KOPT-K1 (cell line): ENCODE data around the gene TMEM81.

Experiments
- H3K27ac ChIP-seq: fragments of 200-600 bp; sonication (generic); 2 replicates; pipeline ENCODE4 v1.5.1; 2016; ENCODE audit warnings: antibody characterized with exemption, mild to moderate bottlenecking, low read depth, low read length; ENCODE audit not compliant: poor library complexity, severe bottlenecking
- H3K36me3 ChIP-seq: fragments of 200-600 bp; sonication (generic); 2 replicates; pipeline ENCODE4 v1.5.1; 2017; ENCODE audit warnings: antibody characterized with exemption, mild to moderate bottlenecking, low read length, moderate library complexity; ENCODE audit not compliant: insufficient read depth
- H3K9me3 ChIP-seq: fragments of 200-600 bp; sonication (generic); 2 replicates; pipeline ENCODE4 v1.5.1; 2017; ENCODE audit warnings: antibody characterized with exemption, low read length, mild to moderate bottlenecking; ENCODE audit not compliant: insufficient read depth, poor library complexity, severe bottlenecking

The TMEM81 gene

GRCh38 chr1:205057808-205058575 is 26.3 kb downstream of the TMEM81 start:
- Histone ChIP-seq H3K9me3 (no peaks in the 10 kb centered on the region), H3K27ac (no peak overlapping the region), H3K36me3 (no peaks in the 10 kb centered on the region)

- H3K9me3 ChIP-seq: no peaks in the 10 kb centered on the region
- no peak overlapping the region for H3K27ac ChIP-seq
- H3K36me3 ChIP-seq: no peaks in the 10 kb centered on the region
These were observed 27.2 kb downstream of the TMEM81 start for GRCh38 chr1:205056956-205057568.

- no peaks in the 10 kb centered on the region for H3K36me3 ChIP-seq
- no peak overlapping the region for H3K27ac ChIP-seq
- H3K9me3 ChIP-seq: no peaks in the 10 kb centered on the region
These were observed 28.1 kb downstream of the TMEM81 start for GRCh38 chr1:205056188-205056611.

- no peak overlapping the region for H3K27ac ChIP-seq
- no peaks in the 10 kb centered on the region for H3K36me3 ChIP-seq
- H3K9me3 ChIP-seq: no peaks in the 10 kb centered on the region
These were observed 30.2 kb downstream of the TMEM81 start for GRCh38 chr1:205054013-205054412.

- H3K9me3 ChIP-seq: no peaks in the 10 kb centered on the region
- H3K36me3 ChIP-seq: no peaks in the 10 kb centered on the region
- no peak overlapping the region for H3K27ac ChIP-seq
These were observed 31.0 kb downstream of the TMEM81 start for GRCh38 chr1:205053296-205053695.

GRCh38 chr1:205052690-205053089 is 31.6 kb downstream of the TMEM81 start:
- Histone ChIP-seq H3K27ac (no peak overlapping the region), H3K36me3 (no peaks in the 10 kb centered on the region), H3K9me3 (no peaks in the 10 kb centered on the region)

GRCh38 chr1:205049479-205049878 is 34.8 kb downstream of the TMEM81 start:
- no peaks in the 10 kb centered on the region for H3K36me3 ChIP-seq
- no peak overlapping the region for H3K27ac ChIP-seq
- H3K9me3 ChIP-seq: no peaks in the 10 kb centered on the region

- H3K9me3 ChIP-seq: no peaks in the 10 kb centered on the region
- no peak overlapping the region for H3K27ac ChIP-seq
- H3K36me3 ChIP-seq: no peaks in the 10 kb centered on the region
These were observed 35.9 kb downstream of the TMEM81 start for GRCh38 chr1:205048382-205048781.

- Histone ChIP-seq H3K27ac (no peak overlapping the region), H3K9me3 (no peaks in the 10 kb centered on the region), H3K36me3 (no peaks in the 10 kb centered on the region)
These were observed 36.5 kb downstream of the TMEM81 start for GRCh38 chr1:205047764-205048231.

GRCh38 chr1:205046870-205047269 is 37.4 kb downstream of the TMEM81 start:
- no peak overlapping the region for H3K27ac ChIP-seq
- H3K9me3 ChIP-seq: no peaks in the 10 kb centered on the region
- no peaks in the 10 kb centered on the region for H3K36me3 ChIP-seq

GRCh38 chr1:205045146-205045545 is 39.1 kb downstream of the TMEM81 start:
- no peaks in the 10 kb centered on the region for H3K36me3 ChIP-seq
- no peaks in the 10 kb centered on the region for H3K9me3 ChIP-seq
- no peak overlapping the region for H3K27ac ChIP-seq

- Histone ChIP-seq H3K27ac (no peak overlapping the region), H3K9me3 (no peaks in the 10 kb centered on the region), H3K36me3 (no peaks in the 10 kb centered on the region)
These were observed 39.5 kb downstream of the TMEM81 start for GRCh38 chr1:205044741-205045140.

GRCh38 chr1:205043866-205044265 is 40.4 kb downstream of the TMEM81 start:
- no peaks in the 10 kb centered on the region for H3K36me3 ChIP-seq
- H3K9me3 ChIP-seq: no peaks in the 10 kb centered on the region
- no peak overlapping the region for H3K27ac ChIP-seq

- Histone ChIP-seq H3K36me3 (no peaks in the 10 kb centered on the region), H3K27ac (no peak within 1 kb of the TSS), H3K9me3 (no peaks in the 10 kb centered on the region)
These were observed 41.1 kb downstream of the TMEM81 start, which contains the start of gene CNTN2 for GRCh38 chr1:205042911-205043806. CNTN2 (plus strand) TSS chr1:205043212; CDS start chr1:205053186, 9,974 bp downstream.
